ENCODE measurements around the gene BMP7.

BMP7 gene

GRCh38 chr20:57256908-57257307 is 9.5 kb downstream of the BMP7 start:
- Histone ChIP-seq H3K14ac (ENCODE audit: low read length in 2 of 2) (no peak overlapping the region), H3K27ac (ENCODE audit: low read length, poor library complexity, severe bottlenecking) (no peak overlapping the region), H3K9me3 (ENCODE audit: control insufficient read depth, low read length) (no peaks in the 10 kb centered on the region), H3K79me1 (replicated peaks; ENCODE audit: low read length, poor library complexity, severe bottlenecking) (no peaks in the 10 kb centered on the region), H3K27me3 (ENCODE audit: control insufficient read depth in 1 of 2, insufficient read depth in 1 of 2, low read length in 2 of 2) (peaks cover 64 to 81% of the 10 kb centered on the region in 2 experiments), H3K36me3 (ENCODE audit: control insufficient read depth in 1 of 2, insufficient read depth in 2 of 2, low read depth in 1 of 2, low read length in 2 of 2) (no peaks in the 10 kb centered on the region), H3K4me3 (ENCODE audit: insufficient read depth in 1 of 2, low read depth in 1 of 2, low read length in 2 of 2) (no peak overlapping the region), H4K8ac (ENCODE audit: low read length) (no peak overlapping the region), H2BK12ac (ENCODE audit: low read length in 2 of 2) (no peak overlapping the region), H2BK5ac (ENCODE audit: low read depth, low read length, poor library complexity, severe bottlenecking) (no peak overlapping the region), H3K23ac (ENCODE audit: low read length in 2 of 2) (no peak overlapping the region), H4K91ac (ENCODE audit: low read length) (no peak overlapping the region), H3K9ac (ENCODE audit: low read length) (no peak overlapping the region), H3K4me1 (ENCODE audit: control insufficient read depth, insufficient read depth, low read depth, low read length) (no peaks in the 10 kb centered on the region), H3K18ac (ENCODE audit: low read depth in 1 of 2, low read length in 2 of 2) (no peak overlapping the region), H2AK5ac (ENCODE audit: low read length, severe bottlenecking) (no peak overlapping the region), H2BK15ac (ENCODE audit: low read depth, poor library complexity, severe bottlenecking) (no peak overlapping the region), H3K4me2 (ENCODE audit: low read length, poor library complexity, severe bottlenecking) (no peak overlapping the region), H2AFZ (ENCODE audit: low read depth, low read length) (no peak overlapping the region), H3K4ac (ENCODE audit: low read depth in 1 of 2, low read length in 2 of 2) (no peak overlapping the region), H2BK120ac (ENCODE audit: low read depth, low read length) (no peak overlapping the region)
- DNase-seq, result no peak
- WGBS, result 75% methylated on average over 6 of the region's 6 CpGs

GRCh38 chr20:57256205-57256604 is 10.2 kb downstream of the BMP7 start:
- H3K4me2 ChIP-seq (ENCODE audit: low read length, poor library complexity, severe bottlenecking), result no peak overlapping the region
- no peak overlapping the region for H2AK5ac ChIP-seq (ENCODE audit: low read length, severe bottlenecking)
- H3K9me3 ChIP-seq (ENCODE audit: control insufficient read depth, low read length), result no peaks in the 10 kb centered on the region
- no peaks in the 10 kb centered on the region for H3K36me3 ChIP-seq (ENCODE audit: control insufficient read depth in 1 of 2, insufficient read depth in 2 of 2, low read depth in 1 of 2, low read length in 2 of 2)
- no peak overlapping the region for H3K4ac ChIP-seq (ENCODE audit: low read depth in 1 of 2, low read length in 2 of 2)
- no peak overlapping the region for H4K91ac ChIP-seq (ENCODE audit: low read length)
- no peak overlapping the region for H2BK15ac ChIP-seq (ENCODE audit: low read depth, poor library complexity, severe bottlenecking)
- no peak overlapping the region for H2AFZ ChIP-seq (ENCODE audit: low read depth, low read length)
- no peak overlapping the region for H3K4me3 ChIP-seq (ENCODE audit: insufficient read depth in 1 of 2, low read depth in 1 of 2, low read length in 2 of 2)
- WGBS, result 83% methylated on average over 3 of the region's 3 CpGs
- no peak overlapping the region for H3K23ac ChIP-seq (ENCODE audit: low read length in 2 of 2)
- H3K27ac ChIP-seq (ENCODE audit: low read length, poor library complexity, severe bottlenecking), result no peak overlapping the region
- no peak overlapping the region for H2BK12ac ChIP-seq (ENCODE audit: low read length in 2 of 2)
- no peak overlapping the region for H3K9ac ChIP-seq (ENCODE audit: low read length)
- H3K4me1 ChIP-seq (ENCODE audit: control insufficient read depth, insufficient read depth, low read depth, low read length), result peaks cover 3% of the 10 kb centered on the region
- no peak overlapping the region for H3K18ac ChIP-seq (ENCODE audit: low read depth in 1 of 2, low read length in 2 of 2)
- DNase-seq, result no peak
- H3K27me3 ChIP-seq (ENCODE audit: control insufficient read depth in 1 of 2, insufficient read depth in 1 of 2, low read length in 2 of 2), result peaks cover 57 to 74% of the 10 kb centered on the region in 2 experiments
- no peak overlapping the region for H4K8ac ChIP-seq (ENCODE audit: low read length)
- H3K14ac ChIP-seq (ENCODE audit: low read length in 2 of 2), result no peak overlapping the region
- H2BK5ac ChIP-seq (ENCODE audit: low read depth, low read length, poor library complexity, severe bottlenecking), result no peak overlapping the region
- no peak overlapping the region for H2BK120ac ChIP-seq (ENCODE audit: low read depth, low read length)
- no peaks in the 10 kb centered on the region for H3K79me1 ChIP-seq (replicated peaks; ENCODE audit: low read length, poor library complexity, severe bottlenecking)

GRCh38 chr20:57255183-57255582 is 11.3 kb downstream of the BMP7 start:
- H3K36me3 ChIP-seq (ENCODE audit: control insufficient read depth in 1 of 2, insufficient read depth in 2 of 2, low read depth in 1 of 2, low read length in 2 of 2), result no peaks in the 10 kb centered on the region
- H3K27ac ChIP-seq (ENCODE audit: low read length, poor library complexity, severe bottlenecking), result no peak overlapping the region
- no peak overlapping the region for H3K18ac ChIP-seq (ENCODE audit: low read depth in 1 of 2, low read length in 2 of 2)
- H3K4me1 ChIP-seq (ENCODE audit: control insufficient read depth, insufficient read depth, low read depth, low read length), result peaks cover 10% of the 10 kb centered on the region
- H2AFZ ChIP-seq (ENCODE audit: low read depth, low read length), result no peak overlapping the region
- H2BK12ac ChIP-seq (ENCODE audit: low read length in 2 of 2), result no peak overlapping the region
- H3K79me1 ChIP-seq (replicated peaks; ENCODE audit: low read length, poor library complexity, severe bottlenecking), result no peaks in the 10 kb centered on the region
- H4K91ac ChIP-seq (ENCODE audit: low read length), result no peak overlapping the region
- H2AK5ac ChIP-seq (ENCODE audit: low read length, severe bottlenecking), result no peak overlapping the region
- H2BK5ac ChIP-seq (ENCODE audit: low read depth, low read length, poor library complexity, severe bottlenecking), result no peak overlapping the region
- no peaks in the 10 kb centered on the region for H3K9me3 ChIP-seq (ENCODE audit: control insufficient read depth, low read length)
- no peak overlapping the region for H4K8ac ChIP-seq (ENCODE audit: low read length)
- H3K9ac ChIP-seq (ENCODE audit: low read length), result no peak overlapping the region
- DNase-seq, result no peak
- no peak overlapping the region for H3K4me3 ChIP-seq (ENCODE audit: insufficient read depth in 1 of 2, low read depth in 1 of 2, low read length in 2 of 2)
- H3K4me2 ChIP-seq (ENCODE audit: low read length, poor library complexity, severe bottlenecking), result no peak overlapping the region
- H2BK120ac ChIP-seq (ENCODE audit: low read depth, low read length), result no peak overlapping the region
- no peak overlapping the region for H3K23ac ChIP-seq (ENCODE audit: low read length in 2 of 2)
- no peak overlapping the region for H3K14ac ChIP-seq (ENCODE audit: low read length in 2 of 2)
- WGBS, result 46% methylated on average over 1 of the region's 1 CpG
- no peak overlapping the region for H2BK15ac ChIP-seq (ENCODE audit: low read depth, poor library complexity, severe bottlenecking)
- peaks cover 46 to 71% of the 10 kb centered on the region in 2 experiments for H3K27me3 ChIP-seq (ENCODE audit: control insufficient read depth in 1 of 2, insufficient read depth in 1 of 2, low read length in 2 of 2)
- no peak overlapping the region for H3K4ac ChIP-seq (ENCODE audit: low read depth in 1 of 2, low read length in 2 of 2)

- H3K9ac ChIP-seq (ENCODE audit: low read length), result no peak overlapping the region
- H2BK120ac ChIP-seq (ENCODE audit: low read depth, low read length), result no peak overlapping the region
- no peak for DNase-seq
- H3K4ac ChIP-seq (ENCODE audit: low read depth in 1 of 2, low read length in 2 of 2), result no peak overlapping the region
- H2BK5ac ChIP-seq (ENCODE audit: low read depth, low read length, poor library complexity, severe bottlenecking), result no peak overlapping the region
- H2AFZ ChIP-seq (ENCODE audit: low read depth, low read length), result no peak overlapping the region
- WGBS, result 74% methylated on average over 8 of the region's 8 CpGs
- no peak overlapping the region for H3K4me2 ChIP-seq (ENCODE audit: low read length, poor library complexity, severe bottlenecking)
- no peak overlapping the region for H4K91ac ChIP-seq (ENCODE audit: low read length)
- H3K27ac ChIP-seq (ENCODE audit: low read length, poor library complexity, severe bottlenecking), result no peak overlapping the region
- H2AK5ac ChIP-seq (ENCODE audit: low read length, severe bottlenecking), result no peak overlapping the region
- H2BK12ac ChIP-seq (ENCODE audit: low read length in 2 of 2), result no peak overlapping the region
- H3K23ac ChIP-seq (ENCODE audit: low read length in 2 of 2), result no peak overlapping the region
- peaks cover 10% of the 10 kb centered on the region for H3K4me1 ChIP-seq (ENCODE audit: control insufficient read depth, insufficient read depth, low read depth, low read length)
- no peak overlapping the region for H3K4me3 ChIP-seq (ENCODE audit: insufficient read depth in 1 of 2, low read depth in 1 of 2, low read length in 2 of 2)
- no peak overlapping the region for H2BK15ac ChIP-seq (ENCODE audit: low read depth, poor library complexity, severe bottlenecking)
- no peak overlapping the region for H3K18ac ChIP-seq (ENCODE audit: low read depth in 1 of 2, low read length in 2 of 2)
- H3K79me1 ChIP-seq (replicated peaks; ENCODE audit: low read length, poor library complexity, severe bottlenecking), result no peaks in the 10 kb centered on the region
- no peak overlapping the region for H4K8ac ChIP-seq (ENCODE audit: low read length)
- H3K27me3 ChIP-seq (ENCODE audit: control insufficient read depth in 1 of 2, insufficient read depth in 1 of 2, low read length in 2 of 2), result peaks cover 28 to 62% of the 10 kb centered on the region in 2 experiments
- H3K9me3 ChIP-seq (ENCODE audit: control insufficient read depth, low read length), result peaks cover 4% of the 10 kb centered on the region
- H3K14ac ChIP-seq (ENCODE audit: low read length in 2 of 2), result no peak overlapping the region
- no peaks in the 10 kb centered on the region for H3K36me3 ChIP-seq (ENCODE audit: control insufficient read depth in 1 of 2, insufficient read depth in 2 of 2, low read depth in 1 of 2, low read length in 2 of 2)
Measured at GRCh38 chr20:57252559-57253162, 13.8 kb downstream of the BMP7 start.
